GM18499 (cell line): ENCODE data around the gene NDUFS5.
"Not testable (repeated sequence)": the region's sequence is repeated elsewhere in the genome, so short reads cannot be mapped to it uniquely, and the experiment has no call there.

Source experiments
- ATAC-seq: cut with Tn5 transposase; IDR thresholded peaks from one replicate; pipeline ENCODE4 v1.9.1; 2021; ENCODE audit warnings: moderate number of reproducible peaks; ENCODE audit not compliant: insufficient read depth, unreplicated experiment

Gene NDUFS5

GRCh38 chr1:39026051-39026865 is at the start of gene NDUFS5:
TSS of gene NDUFS5 (plus strand) at chr1:39026350. CDS start at chr1:39028725, 2,375 bp downstream.
- no peak for ATAC-seq

GRCh38 chr1:38977399-38978244 is 48.5 kb upstream of the NDUFS5 start:
- not testable (repeated sequence) for ATAC-seq

- not testable (repeated sequence) for ATAC-seq
Measured at GRCh38 chr1:38978245-38978542, 48.0 kb upstream of the NDUFS5 start.

DNA sequence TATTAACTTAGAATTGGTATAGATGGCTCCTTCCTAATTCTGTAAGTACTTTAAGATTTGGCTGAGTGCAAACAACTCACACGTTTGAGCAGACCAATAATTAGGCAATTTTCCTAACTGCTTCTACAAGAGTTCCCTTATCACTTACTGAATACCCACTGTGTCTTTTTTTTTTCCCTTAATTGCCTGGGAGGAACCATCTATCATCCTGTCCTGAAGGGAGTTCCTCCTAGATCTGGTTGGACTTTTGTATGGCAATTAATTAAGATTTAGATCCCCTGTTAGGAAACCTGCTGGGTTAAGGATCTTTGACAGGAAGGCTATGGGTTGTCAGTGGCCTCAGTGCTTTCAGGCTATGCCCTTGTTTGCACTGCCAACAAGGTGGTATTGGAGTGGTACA is 46.8 kb upstream of the NDUFS5 start:
- not testable (repeated sequence) for ATAC-seq

DNA sequence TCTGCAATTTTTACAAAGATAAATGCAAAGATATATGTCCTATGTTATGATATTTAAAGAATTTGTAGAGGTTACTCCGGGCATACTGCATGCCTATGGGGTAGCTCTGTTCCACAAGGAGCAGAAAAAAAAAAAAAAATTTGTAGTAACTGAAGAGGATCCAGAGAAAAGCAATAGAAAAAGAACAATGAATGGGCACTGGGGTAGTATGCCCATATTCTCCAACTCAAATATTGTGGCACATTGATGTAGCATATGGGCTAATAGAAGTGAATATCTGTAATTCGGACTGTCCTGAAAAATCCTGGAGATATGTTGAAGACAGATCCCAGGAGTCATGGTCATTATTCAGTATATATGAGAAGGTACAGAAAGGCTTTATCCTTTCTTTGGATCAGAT is 36.2 kb upstream of the NDUFS5 start:
- ATAC-seq, result no peak

DNA sequence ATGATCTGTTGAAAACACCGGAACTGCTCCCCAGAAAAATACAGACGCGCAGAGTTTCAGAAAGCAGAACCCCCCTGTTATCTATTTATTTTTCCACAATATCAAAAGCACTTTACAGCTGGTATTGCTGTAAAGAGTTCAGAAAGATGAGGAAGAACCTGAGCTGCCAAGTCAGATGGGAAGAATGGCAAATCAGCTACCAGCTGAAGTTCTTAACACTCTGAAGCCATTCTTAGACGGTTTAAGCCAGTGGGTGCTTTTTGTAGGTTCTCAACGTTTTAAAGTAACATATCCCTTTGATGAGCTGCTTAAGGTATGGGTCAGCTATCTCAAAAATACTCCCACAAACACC is 35.8 kb upstream of the NDUFS5 start:
- ATAC-seq, result no peak

DNA sequence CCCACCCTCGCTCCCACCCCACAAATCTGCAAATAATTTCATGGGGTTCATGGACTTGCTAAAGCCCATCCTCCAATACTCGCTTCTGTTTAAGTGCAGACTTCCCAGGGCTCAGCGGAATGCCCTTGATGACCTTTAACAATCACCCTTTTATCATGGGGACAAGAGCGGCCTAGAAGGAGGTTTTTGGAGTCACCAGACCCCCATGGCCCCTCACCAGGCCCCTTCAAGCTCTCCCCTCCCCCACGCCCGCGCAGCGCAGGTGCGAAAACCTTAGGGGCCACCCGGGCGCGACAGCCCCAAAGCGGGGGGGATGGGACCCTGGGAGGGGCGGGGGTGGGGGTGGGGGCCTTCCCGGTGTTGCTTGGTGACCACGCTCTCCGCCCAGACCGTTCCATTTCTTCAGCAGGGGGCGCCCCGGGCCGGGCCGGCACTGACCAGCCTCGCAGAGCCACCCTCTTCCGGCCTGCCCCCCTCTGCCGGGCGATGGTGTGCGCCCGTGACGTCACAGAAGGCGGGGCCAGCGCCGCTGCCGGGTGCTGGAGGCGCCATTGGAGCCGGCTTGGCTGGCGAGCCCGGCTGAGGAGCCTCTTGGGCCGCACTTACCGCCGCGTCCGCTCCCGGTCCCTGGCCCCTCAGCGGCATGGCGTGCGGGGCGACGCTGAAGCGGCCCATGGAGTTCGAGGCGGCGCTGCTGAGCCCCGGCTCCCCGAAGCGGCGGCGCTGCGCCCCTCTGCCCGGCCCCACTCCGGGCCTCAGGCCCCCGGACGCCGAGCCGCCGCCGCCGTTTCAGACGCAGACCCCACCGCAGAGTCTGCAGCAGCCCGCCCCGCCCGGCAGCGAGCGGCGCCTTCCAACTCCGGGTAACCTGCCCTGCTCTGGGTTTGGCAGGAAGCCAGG is 35.2 kb upstream of the NDUFS5 start, which contains the start of gene AKIRIN1:
Gene AKIRIN1 (plus strand): TSS at position 539 of the 900 bp plus-strand sequence. CDS start 105 bp downstream, at position 644.
- peak; percentile 88 for ATAC-seq

DNA sequence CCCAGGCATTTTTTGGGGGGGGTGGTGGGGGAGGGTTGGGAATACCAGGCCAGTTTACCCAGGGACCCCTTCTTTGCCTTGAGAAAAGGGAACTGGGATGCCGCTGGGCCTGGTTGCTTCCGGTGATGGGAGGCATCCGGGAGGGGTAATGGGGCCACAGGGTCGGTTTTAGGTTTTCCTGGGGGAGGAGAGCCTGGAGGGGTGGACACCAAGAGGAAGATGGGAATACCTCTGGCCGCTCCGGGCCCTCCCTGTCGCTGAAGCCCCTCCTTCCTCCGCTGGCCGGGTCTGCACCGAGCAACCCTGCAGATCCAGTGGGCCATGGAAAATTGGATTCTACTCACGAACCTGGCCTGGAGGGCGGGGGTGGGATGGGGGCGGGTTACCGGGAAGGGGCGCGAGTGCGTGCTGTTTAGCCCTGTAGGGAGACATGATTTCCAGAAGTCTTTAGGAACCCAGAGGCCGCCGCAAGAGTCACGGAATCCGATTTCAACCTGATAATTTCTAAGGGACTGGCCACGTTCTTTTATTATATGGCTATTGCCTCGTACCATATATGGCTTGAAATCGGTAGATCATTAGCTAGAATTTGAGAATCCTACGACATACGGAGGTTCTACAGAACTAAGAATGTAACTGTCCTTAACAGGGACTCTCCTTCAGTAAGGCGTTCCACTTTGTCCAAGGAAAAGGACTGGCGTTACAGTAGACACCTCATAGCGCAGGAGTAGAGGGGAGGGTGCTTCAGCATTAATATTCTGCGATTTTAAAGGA is 34.3 kb upstream of the NDUFS5 start:
- no peak for ATAC-seq

- no peak for ATAC-seq
Measured at GRCh38 chr1:38992412-38993111, 33.6 kb upstream of the NDUFS5 start.

GRCh38 chr1:38994196-38994595 is 32.0 kb upstream of the NDUFS5 start:
- ATAC-seq, result no peak

GRCh38 chr1:38997034-38997900 is 28.9 kb upstream of the NDUFS5 start:
- no peak for ATAC-seq

- ATAC-seq, result no peak
Measured at GRCh38 chr1:38997901-38998190, 28.3 kb upstream of the NDUFS5 start.

DNA sequence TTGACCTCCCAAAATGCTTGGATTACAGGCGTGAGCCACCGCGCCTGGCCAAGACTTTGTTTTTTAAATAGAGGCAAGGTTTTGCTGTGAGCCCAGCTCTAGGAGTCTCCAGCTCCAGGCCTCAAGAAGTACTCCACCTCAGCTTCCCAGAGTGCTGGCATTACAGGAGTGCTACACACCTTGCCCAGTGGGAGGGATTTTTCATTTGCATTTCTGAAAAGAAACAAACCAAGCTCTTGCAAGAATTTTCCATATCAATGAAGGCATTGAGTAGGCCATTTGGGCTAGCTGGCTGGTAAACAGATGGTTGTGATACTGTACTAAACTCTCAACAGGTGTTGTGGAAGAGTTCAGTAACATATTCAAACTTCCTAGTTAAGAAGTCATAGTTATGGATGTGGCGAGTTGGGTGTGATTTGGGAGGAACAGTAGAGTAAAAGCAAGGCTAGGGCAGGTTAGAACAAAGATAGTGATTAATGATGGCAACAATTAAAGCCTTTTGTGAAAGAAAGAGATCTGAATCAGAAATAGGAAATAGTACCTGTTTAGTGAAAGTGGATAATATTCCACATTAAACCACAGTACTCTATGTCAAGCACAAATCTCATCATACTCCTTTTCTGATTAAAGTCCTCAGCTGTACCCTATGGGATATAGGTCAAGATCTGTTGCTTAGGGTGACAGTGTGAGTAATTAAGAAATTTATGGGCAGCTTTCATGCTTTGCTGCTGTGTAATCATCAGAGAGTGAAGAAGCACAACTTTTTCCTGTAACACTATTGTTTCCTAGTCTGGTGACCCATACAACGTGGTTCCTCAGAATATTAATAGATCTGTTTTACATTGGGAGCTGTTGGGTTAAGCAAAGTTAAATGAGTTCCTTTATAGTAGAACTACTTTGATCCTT is 24.4 kb upstream of the NDUFS5 start:
- ATAC-seq, result no peak

DNA sequence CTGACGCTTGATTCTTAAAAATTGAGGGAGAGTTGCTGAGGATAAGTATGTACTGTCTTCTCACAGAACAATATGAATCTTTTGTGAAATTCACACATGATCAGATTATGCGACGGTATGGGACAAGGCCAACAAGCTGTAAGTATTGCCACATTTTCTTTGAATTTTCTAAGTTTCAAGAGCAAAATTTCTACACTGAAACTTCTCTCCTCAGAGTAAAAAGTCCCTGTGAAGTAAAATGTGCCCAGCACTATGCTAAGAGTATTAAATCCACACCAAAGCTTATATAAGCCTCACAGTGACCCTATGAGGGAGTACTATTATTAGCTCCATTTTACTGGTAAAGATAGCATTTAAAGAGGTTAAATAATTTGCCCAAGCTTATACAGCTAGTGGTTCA is 22.9 kb upstream of the NDUFS5 start:
- ATAC-seq, result no peak

GRCh38 chr1:39003794-39004193 is 22.4 kb upstream of the NDUFS5 start:
- no peak for ATAC-seq

- ATAC-seq, result no peak
Measured at GRCh38 chr1:39006287-39006686, 19.9 kb upstream of the NDUFS5 start.
